22Rv1 (cell line): ENCODE data around the gene WNT4.

Experiments used
- H3K27ac ChIP-seq: fragments of 450-650 bp; 2 replicates; pipeline ENCODE4 v1.5.1; 2017
- ZFX ChIP-seq: fragments of 450-650 bp; IDR thresholded peaks from 2 replicates; pipeline ENCODE4 v1.6.1; 2017; ENCODE audit warnings: antibody characterized with exemption, borderline replicate concordance
- TF ChIP-seq, protein P1 (sequence below): fragments of 450-650 bp; IDR thresholded peaks from 2 replicates; pipeline ENCODE4 v1.5.1; 2017; ENCODE audit warnings: mild to moderate bottlenecking

WNT4 gene

DNA sequence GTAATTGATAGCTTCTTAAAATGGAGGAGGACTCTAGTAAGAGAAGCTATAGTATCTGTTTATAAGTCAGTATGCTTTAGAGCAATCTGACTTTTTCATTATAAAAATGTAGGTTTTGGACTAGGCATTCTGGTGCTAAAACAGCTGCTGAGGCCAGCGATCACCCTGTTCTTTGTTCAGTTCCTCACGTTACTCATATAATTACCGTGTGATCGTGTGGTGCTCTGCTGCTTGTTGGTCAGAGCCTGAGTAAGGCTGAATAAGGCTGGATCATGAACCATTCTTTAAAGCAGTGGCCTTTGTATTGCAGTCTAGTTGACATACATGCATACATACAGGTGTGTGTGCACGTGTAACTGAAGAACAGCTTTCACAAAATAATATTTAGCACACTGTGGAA lies 65.2 kb downstream of the WNT4 start:
- no peak for TF ChIP-seq ZFX
- TF ChIP-seq, protein P1, sequence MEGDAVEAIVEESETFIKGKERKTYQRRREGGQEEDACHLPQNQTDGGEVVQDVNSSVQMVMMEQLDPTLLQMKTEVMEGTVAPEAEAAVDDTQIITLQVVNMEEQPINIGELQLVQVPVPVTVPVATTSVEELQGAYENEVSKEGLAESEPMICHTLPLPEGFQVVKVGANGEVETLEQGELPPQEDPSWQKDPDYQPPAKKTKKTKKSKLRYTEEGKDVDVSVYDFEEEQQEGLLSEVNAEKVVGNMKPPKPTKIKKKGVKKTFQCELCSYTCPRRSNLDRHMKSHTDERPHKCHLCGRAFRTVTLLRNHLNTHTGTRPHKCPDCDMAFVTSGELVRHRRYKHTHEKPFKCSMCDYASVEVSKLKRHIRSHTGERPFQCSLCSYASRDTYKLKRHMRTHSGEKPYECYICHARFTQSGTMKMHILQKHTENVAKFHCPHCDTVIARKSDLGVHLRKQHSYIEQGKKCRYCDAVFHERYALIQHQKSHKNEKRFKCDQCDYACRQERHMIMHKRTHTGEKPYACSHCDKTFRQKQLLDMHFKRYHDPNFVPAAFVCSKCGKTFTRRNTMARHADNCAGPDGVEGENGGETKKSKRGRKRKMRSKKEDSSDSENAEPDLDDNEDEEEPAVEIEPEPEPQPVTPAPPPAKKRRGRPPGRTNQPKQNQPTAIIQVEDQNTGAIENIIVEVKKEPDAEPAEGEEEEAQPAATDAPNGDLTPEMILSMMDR: no peak
- no peak overlapping the region for H3K27ac ChIP-seq

GRCh38 chr1:22076346-22076745 lies 66.6 kb downstream of the WNT4 start:
- TF ChIP-seq, protein P1: no peak
- TF ChIP-seq ZFX: no peak
- H3K27ac ChIP-seq: no peak overlapping the region; the same call in 1 of the 2 replicates

- TF ChIP-seq, protein P1: no peak
- TF ChIP-seq ZFX: no peak
- H3K27ac ChIP-seq: no peak overlapping the region; the same call in 1 of the 2 replicates
These were observed 67.2 kb downstream of the WNT4 start for GRCh38 chr1:22075718-22076117.

- TF ChIP-seq, protein P1: no peak
- TF ChIP-seq ZFX: no peak
- no peak overlapping the region for H3K27ac ChIP-seq
These were observed 68.1 kb downstream of the WNT4 start for GRCh38 chr1:22074803-22075202.

DNA sequence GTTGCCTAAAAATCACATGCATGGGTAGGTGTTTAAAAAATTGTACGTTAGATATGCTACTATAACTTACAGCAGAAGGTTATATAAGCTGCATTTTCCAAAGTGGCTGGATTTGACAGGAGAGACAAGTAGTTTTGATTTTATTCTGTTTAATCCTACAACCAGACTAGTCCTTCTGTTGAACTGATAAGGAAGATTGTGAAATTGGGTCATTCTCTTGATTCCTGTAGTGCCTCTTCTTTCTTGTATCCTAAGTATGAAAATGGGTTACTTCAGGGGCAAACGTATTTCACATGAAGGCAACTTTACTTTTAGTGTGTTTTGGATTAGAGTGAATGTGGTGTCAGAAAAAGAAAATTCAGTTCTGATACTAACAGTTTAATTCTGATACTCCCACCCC lies 71.4 kb downstream of the WNT4 start:
- no peak overlapping the region for H3K27ac ChIP-seq
- TF ChIP-seq ZFX: no peak
- TF ChIP-seq, protein P1: no peak
